HG02981 (cell line): ENCODE data around the gene PVR.
A peak's percentile ranks its signal among the peaks of the same experiment; 100 is the strongest.

Experiments
- ATAC-seq: cut with Tn5 transposase; IDR thresholded peaks from one replicate; pipeline ENCODE4 v1.9.1; 2021; ENCODE audit warnings: mild to moderate bottlenecking, moderate library complexity; ENCODE audit not compliant: unreplicated experiment

The PVR gene

GRCh38 chr19:44642377-44642776 is 1.3 kb upstream of the PVR start:
- ATAC-seq = no peak

- ATAC-seq = no peak
Measured at GRCh38 chr19:44644402-44645016, 799 bp downstream of the PVR start.

GRCh38 chr19:44645407-44646048 is 1.8 kb downstream of the PVR start:
- no peak for ATAC-seq

- ATAC-seq = no peak
Measured at GRCh38 chr19:44646049-44646416, 2.3 kb downstream of the PVR start.

- no peak for ATAC-seq
Measured at GRCh38 chr19:44647144-44647543, 3.4 kb downstream of the PVR start.

- no peak for ATAC-seq
Measured at GRCh38 chr19:44648631-44649251, 5.0 kb downstream of the PVR start.

- no peak for ATAC-seq
Measured at GRCh38 chr19:44649578-44650145, 6.0 kb downstream of the PVR start.

GRCh38 chr19:44653343-44653742 is 9.6 kb downstream of the PVR start:
- no peak for ATAC-seq

- peak; percentile 91 for ATAC-seq
Measured at GRCh38 chr19:44653977-44654774, 10.5 kb downstream of the PVR start.

GRCh38 chr19:44657211-44657921 is 13.7 kb downstream of the PVR start:
- ATAC-seq = no peak

- ATAC-seq = no peak
Measured at GRCh38 chr19:44658069-44658733, 14.5 kb downstream of the PVR start.

- ATAC-seq = no peak
Measured at GRCh38 chr19:44660081-44660480, 16.4 kb downstream of the PVR start.

GRCh38 chr19:44661205-44661604 is 17.5 kb downstream of the PVR start:
- ATAC-seq = no peak

GRCh38 chr19:44661904-44662303 is 18.2 kb downstream of the PVR start:
- ATAC-seq = no peak

- no peak for ATAC-seq
Measured at GRCh38 chr19:44662691-44663385, 19.1 kb downstream of the PVR start.

GRCh38 chr19:44663996-44664395 is 20.3 kb downstream of the PVR start:
- ATAC-seq = no peak

GRCh38 chr19:44664976-44665375 is 21.3 kb downstream of the PVR start:
- ATAC-seq = no peak

GRCh38 chr19:44666852-44667556 is 23.3 kb downstream of the PVR start:
- ATAC-seq = no peak
